IMR-90 (cell line): ENCODE data around the gene ZNF618. TPM values are rescaled to one million over a fixed set of nuclear protein-coding genes. Genes with fewer than 3 reads are reported as not detected.

Source experiments
- ATAC-seq: fragments of 200-7000 bp; cut with Tn5 transposase; 2 replicates; pipeline ENCODE4 v1.9.1; 2020; ENCODE audit warnings: low read depth, mild to moderate bottlenecking, moderate library complexity
- BruUV-seq: library from RNA; stranded (reverse); fragments of 400-500 nt; replicated peaks from 2 replicates; lab custom pipeline; 2021; lab: Mats Ljungman, UMichigan
- CTCF ChIA-PET: fragments of 300-600 bp; formaldehyde crosslinking; extraction: SDS; loops from one replicate; lab custom pipeline; 2021; ENCODE audit warnings: antibody characterized with exemption; lab: Yijun Ruan, JAX
- POLR2A ChIA-PET: fragments of 300-600 bp; sonication (Branson Sonifier 250); formaldehyde crosslinking; loops from one replicate; lab custom pipeline; 2022; ENCODE audit warnings: antibody characterized with exemption; ENCODE audit not compliant: unreplicated experiment; lab: Charles Lee
- DNase-seq: peaks from one replicate; pipeline ENCODE4 v3.0.0; 2013
- H2AFZ ChIP-seq: replicated peaks from 2 replicates; pipeline ENCODE3; 2013; ENCODE audit warnings: low read length, mild to moderate bottlenecking; ENCODE audit not compliant: poor library complexity
- H2AK5ac ChIP-seq: 2 replicates; pipeline ENCODE4 v1.6.1; 2013; ENCODE audit warnings: low read depth, low read length, inconsistent platforms
- H2AK9ac ChIP-seq: replicated peaks from 2 replicates; pipeline ENCODE3; 2013; ENCODE audit warnings: mild to moderate bottlenecking, low read depth, low read length, moderate library complexity; ENCODE audit not compliant: poor library complexity
- H2BK120ac ChIP-seq: 2 replicates; pipeline ENCODE4 v1.6.1; 2013; ENCODE audit warnings: low read depth, low read length, inconsistent platforms
- H2BK15ac ChIP-seq: 3 replicates; pipeline ENCODE4 v1.6.1; 2013; ENCODE audit warnings: low read depth, low read length, inconsistent platforms
- H2BK20ac ChIP-seq: 2 replicates; pipeline ENCODE4 v1.6.1; 2013; ENCODE audit warnings: low read depth, mild to moderate bottlenecking, inconsistent platforms, low read length, moderate library complexity
- H2BK5ac ChIP-seq: 2 replicates; pipeline ENCODE4 v1.6.1; 2013; ENCODE audit warnings: mild to moderate bottlenecking, low read depth, low read length, inconsistent platforms; ENCODE audit not compliant: poor library complexity, severe bottlenecking
- H3K14ac ChIP-seq: replicated peaks from 2 replicates; pipeline ENCODE4 v1.6.1; 2013; ENCODE audit warnings: low read depth, low read length, inconsistent platforms
- H3K18ac ChIP-seq: 2 replicates; pipeline ENCODE4 v1.6.1; 2013; ENCODE audit warnings: low read depth, low read length, control low read depth
- H3K23ac ChIP-seq: 2 replicates; pipeline ENCODE4 v1.6.1; 2013; ENCODE audit warnings: low read depth, low read length, inconsistent platforms
- H3K27ac ChIP-seq: 2 replicates; pipeline ENCODE4 v1.5.1; 2013; ENCODE audit warnings: mild to moderate bottlenecking, control low read depth, low read length; ENCODE audit not compliant: insufficient read depth
- H3K27me3 ChIP-seq: 2 replicates; pipeline ENCODE4 v1.6.1; 2013; ENCODE audit warnings: low read length; ENCODE audit not compliant: control insufficient read depth, insufficient read depth
- H3K36me3 ChIP-seq: 2 replicates; pipeline ENCODE4 v1.6.1; 2013; ENCODE audit warnings: low read length, mixed read lengths; ENCODE audit not compliant: control insufficient read depth, insufficient read depth
- H3K4ac ChIP-seq: 2 replicates; pipeline ENCODE4 v1.6.1; 2013; ENCODE audit warnings: low read depth, low read length, inconsistent platforms
- H3K4me1 ChIP-seq: 2 replicates; pipeline ENCODE4 v1.6.1; 2013; ENCODE audit warnings: low read length, mixed read lengths; ENCODE audit not compliant: control insufficient read depth, insufficient read depth
- H3K4me2 ChIP-seq: 2 replicates; pipeline ENCODE4 v1.6.1; 2013; ENCODE audit warnings: low read depth, mild to moderate bottlenecking, control low read depth, low read length, moderate library complexity
- H3K4me3 ChIP-seq: 2 replicates; pipeline ENCODE4 v1.5.1; 2013; ENCODE audit warnings: low read depth, mild to moderate bottlenecking, control low read depth, low read length, moderate library complexity; ENCODE audit not compliant: insufficient read depth
- H3K56ac ChIP-seq: 2 replicates; pipeline ENCODE4 v1.6.1; 2013; ENCODE audit warnings: low read length, inconsistent platforms; ENCODE audit not compliant: insufficient read depth; ENCODE audit errors: extremely low read depth
- H3K79me1 ChIP-seq, 2 experiments: 2 replicates each; pipeline ENCODE4 v1.6.1; 2013; ENCODE audit warnings: low read length in 2 of 2, inconsistent platforms in 1 of 2, low read depth in 1 of 2
- H3K9ac ChIP-seq: 2 replicates; pipeline ENCODE4 v1.6.1; 2013; ENCODE audit warnings: low read depth, low read length, control low read depth
- H3K9me1 ChIP-seq: 2 replicates; pipeline ENCODE4 v1.6.1; 2013; ENCODE audit warnings: low read length, inconsistent platforms; ENCODE audit not compliant: insufficient read depth
- H3K9me3 ChIP-seq: 2 replicates; pipeline ENCODE4 v1.6.1; 2013; ENCODE audit warnings: low read length; ENCODE audit not compliant: control insufficient read depth, insufficient read depth
- H4K20me1 ChIP-seq: 2 replicates; pipeline ENCODE4 v1.6.1; 2013; ENCODE audit warnings: low read length, inconsistent platforms; ENCODE audit not compliant: insufficient read depth
- H4K5ac ChIP-seq: 2 replicates; pipeline ENCODE4 v1.6.1; 2013; ENCODE audit warnings: mild to moderate bottlenecking, low read depth, low read length, control low read depth
- H4K8ac ChIP-seq, 2 experiments: 2 replicates each; pipeline ENCODE4 v1.6.1; 2013; ENCODE audit warnings: low read depth in 2 of 2, low read length in 2 of 2, control low read depth in 1 of 2, inconsistent platforms in 1 of 2
- H4K91ac ChIP-seq: 2 replicates; pipeline ENCODE4 v1.6.1; 2013; ENCODE audit warnings: low read depth, low read length, inconsistent platforms; ENCODE audit not compliant: insufficient read depth
- ELK1 ChIP-seq: fragments of 150-350 bp; IDR thresholded peaks from 2 replicates; pipeline ENCODE4 v1.6.1; 2016; ENCODE audit warnings: low read depth, mild to moderate bottlenecking, low read length, moderate library complexity, borderline replicate concordance
- WGBS, 2 experiments: methylation state at CpG; one replicate each; pipeline versions ENCODE4 v1.1.5 to v1.1.7; 2013; ENCODE audit warnings: missing lambda C conversion rate in 2 of 2; ENCODE audit not compliant: insufficient read length in 1 of 2; ENCODE audit errors: extremely low coverage in 2 of 2; 5-methylcytosine and 5-hydroxymethylcytosine counted together
- dilution Hi-C: fragments of 300-500 bp; cut with HindIII; formaldehyde crosslinking; loops from one replicate; pipeline ENCODE4 v1.14.3; 2018; ENCODE audit warnings: low sequenced_read_pairs; ENCODE audit not compliant: unreplicated experiment
- in situ Hi-C: fragments of 300-500 bp; cut with MboI; formaldehyde crosslinking; loops from 3 replicates; pipeline ENCODE4 v1.14.3; 2019; ENCODE audit warnings: low sequenced_read_pairs, inconsistent platforms, mixed read lengths
- intact Hi-C: fragments of 100-400 bp; cut with micrococcal nuclease; formaldehyde crosslinking; loops from 2 replicates; pipeline ENCODE4 v1.10.0; 2022
- polyA plus RNA-seq, 3 experiments: library from polyadenylated mRNA; depleted of rRNA; stranded (reverse); fragments of >200 nt; gene quantifications; 2 replicates each; pipeline ENCODE4 v1.2.3, GENCODE V29; 2012; ENCODE audit warnings: low replicate concordance in 1 of 3
- total RNA-seq: library from RNA; depleted of rRNA; stranded (reverse); fragments of >200 nt; gene quantifications from 2 replicates; pipeline ENCODE4 v1.2.3, GENCODE V29; 2012

Gene ZNF618
- total and polyA plus RNA-seq, 2 of the 4 experiments (the other 2 are of a cell fraction) = 8.2 to 9.4 TPM

- Histone ChIP-seq H3K9me3 (no peaks in the 10 kb centered on the region), H4K91ac (no peak overlapping the region), H2AK5ac (no peak overlapping the region), H3K9ac (no peak overlapping the region), H3K23ac (no peak overlapping the region), H3K4me1 (no peaks in the 10 kb centered on the region), H2AK9ac (no peak overlapping the region), H4K5ac (no peak overlapping the region), H3K56ac (no peak overlapping the region), H3K27me3 (no peaks in the 10 kb centered on the region), H3K36me3 (peaks cover 52% of the 10 kb centered on the region), H3K27ac (no peak overlapping the region), H3K79me1 (peaks cover 0 to 19% of the 10 kb centered on the region in 2 experiments; a peak in 1 of 4 replicates), H3K4me2 (no peak overlapping the region), H2AFZ (no peak overlapping the region), H2BK15ac (no peak overlapping the region), H3K14ac (no peak overlapping the region), H3K4me3 (no peak overlapping the region), H2BK120ac (no peak overlapping the region), H2BK5ac (no peak overlapping the region), H4K20me1 (0 out of 2 replicates have a peak, but pooled peaks cover 3% of the 10 kb centered on the region), H3K9me1 (0 out of 2 replicates have a peak, but pooled peaks cover 5% of the 10 kb centered on the region), H4K8ac (no peak overlapping the region), H3K18ac (no peak overlapping the region), H2BK20ac (no peak overlapping the region), H3K4ac (no peak overlapping the region)
- TF ChIP-seq ELK1 = no peak
- intact Hi-C loops (no loop called here), in situ Hi-C loops (no loop called here), dilution Hi-C loops (no loop called here)
- no peak; the same call in 1 of the 2 replicates for ATAC-seq
- BruUV-seq = no TSS peak
- DNase-seq = no peak
- no CpG with 5 or more reads among the region's 5 CpGs for WGBS, 2 experiments
- CTCF ChIA-PET = no interaction called here
- POLR2A ChIA-PET = no interaction called here
Observed at GRCh38 chr9:114003758-114004157, 127.6 kb downstream of the ZNF618 start.
